Endothelial cell (in vitro differentiated cells): Measurements from ENCODE around the gene CD3E. TPM values are rescaled to one million over a fixed set of nuclear protein-coding genes. Genes with fewer than 3 reads are reported as not detected.

Experiments used
- DNase-seq: peaks from one replicate; pipeline ENCODE4 v3.0.0; 2021; ENCODE audit warnings: low spot score
- H3K27ac Mint-ChIP-seq: one replicate; pipeline ENCODE4 v1.8.0; 2021; ENCODE audit warnings: mixed read lengths, inconsistent platforms; ENCODE audit not compliant: unreplicated experiment
- H3K27me3 Mint-ChIP-seq: one replicate; pipeline ENCODE4 v1.8.0; 2021; ENCODE audit warnings: mild to moderate bottlenecking, moderate library complexity, mixed read lengths, inconsistent platforms; ENCODE audit not compliant: unreplicated experiment
- H3K36me3 Mint-ChIP-seq: one replicate; pipeline ENCODE4 v1.8.0; 2021; ENCODE audit warnings: mild to moderate bottlenecking, low read depth, mixed read lengths, inconsistent platforms; ENCODE audit not compliant: unreplicated experiment
- H3K4me1 Mint-ChIP-seq: one replicate; pipeline ENCODE4 v1.8.0; 2021; ENCODE audit warnings: mild to moderate bottlenecking, mixed read lengths, inconsistent platforms; ENCODE audit not compliant: unreplicated experiment
- H3K4me3 Mint-ChIP-seq: one replicate; pipeline ENCODE4 v1.8.0; 2021; ENCODE audit warnings: mild to moderate bottlenecking, mixed read lengths, inconsistent platforms; ENCODE audit not compliant: unreplicated experiment
- H3K9me3 Mint-ChIP-seq: one replicate; pipeline ENCODE4 v1.8.0; 2021; ENCODE audit warnings: mixed read lengths, inconsistent platforms; ENCODE audit not compliant: unreplicated experiment
- CTCF ChIP-seq: fragments of 200-600 bp; sonication (generic); IDR thresholded peaks from one replicate; pipeline ENCODE4 v1.5.0; 2021; ENCODE audit warnings: antibody characterized with exemption; ENCODE audit not compliant: unreplicated experiment
- total RNA-seq: library from RNA; stranded (reverse); fragmentation: NEBNext Ultra II Directional; extraction: Animal tissue kit (Norgen Biotek cat#: 25700); gene quantifications from one replicate; pipeline ENCODE4 v1.2.1, GENCODE V29; 2021; ENCODE audit not compliant: unreplicated experiment

The CD3E gene
- total RNA-seq, 1 donor from 2014 or later = not detected

DNA sequence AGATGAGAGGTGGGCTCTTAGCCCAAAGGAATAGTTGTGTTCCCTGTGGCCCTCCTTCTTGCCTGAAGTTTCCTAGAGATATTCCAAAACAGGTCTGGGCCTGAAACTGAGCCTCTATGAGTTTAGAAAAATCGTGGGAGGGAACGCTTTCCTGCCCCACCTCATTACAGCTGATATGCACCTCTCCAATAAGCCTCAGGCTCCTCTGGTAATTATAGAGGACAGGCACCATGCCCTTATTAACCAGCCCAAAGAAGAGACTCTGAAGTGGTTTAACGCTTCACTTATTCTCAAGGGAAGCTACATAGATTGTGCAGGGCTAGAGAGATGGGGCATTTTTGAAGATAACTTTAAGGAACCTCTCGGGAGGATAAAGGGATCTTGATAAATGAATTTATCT is 37.0 kb upstream of the CD3E start:
- Mint-ChIP-seq H3K9me3 (no peaks in the 10 kb centered on the region), H3K4me3 (no peak overlapping the region), H3K4me1 (peaks cover 13% of the 10 kb centered on the region), H3K27ac (no peak overlapping the region), H3K36me3 (no peaks in the 10 kb centered on the region), H3K27me3 (peaks cover 6% of the 10 kb centered on the region)
- DNase-seq = no peak
- TF ChIP-seq CTCF = no peak

- H3K27me3 Mint-ChIP-seq = peaks cover 2% of the 10 kb centered on the region
- H3K27ac Mint-ChIP-seq = no peak overlapping the region
Measured at GRCh38 chr11:118272001-118272400, 32.5 kb upstream of the CD3E start.

GRCh38 chr11:118274186-118274585 is 30.3 kb upstream of the CD3E start:
- TF ChIP-seq CTCF = no peak
- no peak for DNase-seq
- H3K27me3 Mint-ChIP-seq = peaks cover 2% of the 10 kb centered on the region
- no peak overlapping the region for H3K27ac Mint-ChIP-seq
- H3K9me3 Mint-ChIP-seq = no peaks in the 10 kb centered on the region
- H3K4me3 Mint-ChIP-seq = no peak overlapping the region
- H3K4me1 Mint-ChIP-seq = peaks cover 29% of the 10 kb centered on the region
- no peaks in the 10 kb centered on the region for H3K36me3 Mint-ChIP-seq

More at GRCh38 chr11:118272001-118272400, 32.5 kb upstream of the CD3E start:
- Mint-ChIP-seq H3K4me1 (peaks cover 23% of the 10 kb centered on the region), H3K36me3 (no peaks in the 10 kb centered on the region), H3K4me3 (no peak overlapping the region), H3K9me3 (no peaks in the 10 kb centered on the region)
- TF ChIP-seq CTCF = no peak
- DNase-seq = no peak

DNA sequence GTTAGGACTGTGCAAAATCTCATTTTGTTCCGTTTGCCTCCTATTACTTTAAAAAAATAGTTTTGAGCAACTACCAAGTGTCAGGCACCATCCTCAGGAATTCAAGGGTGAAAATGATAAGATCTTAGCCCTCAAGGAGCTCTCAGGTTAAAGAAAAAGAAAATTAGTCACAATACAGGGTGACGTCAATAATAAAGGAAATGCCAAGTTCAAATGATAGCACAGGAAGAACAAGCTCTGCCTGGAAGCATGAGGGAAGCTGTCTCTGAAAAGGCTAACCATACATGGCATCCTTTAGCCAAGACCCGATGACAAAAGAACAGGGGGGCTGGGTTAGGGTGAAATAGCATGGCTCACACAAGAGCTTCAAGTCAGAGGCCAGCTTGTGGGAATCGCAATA is 29.4 kb upstream of the CD3E start:
- no peak overlapping the region for H3K4me3 Mint-ChIP-seq
- no peak for TF ChIP-seq CTCF
- DNase-seq = no peak
- peaks cover 2% of the 10 kb centered on the region for H3K27me3 Mint-ChIP-seq
- H3K9me3 Mint-ChIP-seq = no peaks in the 10 kb centered on the region
- peaks cover 23% of the 10 kb centered on the region for H3K4me1 Mint-ChIP-seq
- no peak overlapping the region for H3K27ac Mint-ChIP-seq
- H3K36me3 Mint-ChIP-seq = no peaks in the 10 kb centered on the region

DNA sequence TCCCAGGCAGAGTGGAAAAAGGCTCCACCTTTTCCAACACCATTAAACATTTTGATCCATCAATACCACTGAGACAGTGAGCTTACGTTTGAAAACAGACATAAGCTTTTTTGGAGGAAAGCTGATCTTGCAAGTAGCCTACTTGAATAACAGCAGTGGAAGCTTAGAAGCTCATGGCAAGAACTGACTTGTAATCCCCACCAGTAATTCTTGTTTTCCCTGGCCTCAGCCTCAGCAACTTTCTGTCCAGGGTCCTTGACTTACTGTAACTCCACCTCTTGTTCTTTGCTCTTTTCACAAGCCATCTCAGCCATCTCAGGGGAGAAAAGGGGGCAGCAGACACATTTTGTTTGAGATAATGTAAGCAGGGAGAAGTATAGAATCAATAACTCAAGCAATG is 28.1 kb upstream of the CD3E start:
- Mint-ChIP-seq H3K27ac (no peak overlapping the region), H3K36me3 (no peaks in the 10 kb centered on the region), H3K4me1 (peaks cover 23% of the 10 kb centered on the region), H3K9me3 (no peaks in the 10 kb centered on the region), H3K4me3 (no peak overlapping the region), H3K27me3 (no peaks in the 10 kb centered on the region)
- no peak for DNase-seq
- no peak for TF ChIP-seq CTCF
